Measurements from ENCODE around the gene RCBTB2.

RCBTB2 gene

GRCh38 chr13:48542581-48543341 is 9.9 kb upstream of the RCBTB2 start:
- peak overlapping the region; percentile 14 to 47 for H3K9ac ChIP-seq (ENCODE audit: low read length in 2 of 2)
- H3K36me3 ChIP-seq (ENCODE audit: control insufficient read depth in 2 of 2, insufficient read depth in 2 of 2, low read length in 2 of 2): no peaks in the 10 kb centered on the region
- H3K27ac ChIP-seq (ENCODE audit: low read length): peak overlapping the region; percentile 61
- peak overlapping the region; percentile 17 to 44 for H3K4me3 ChIP-seq (ENCODE audit: low read length in 2 of 2)
- peaks cover 13% of the 10 kb centered on the region for H3K4me1 ChIP-seq (ENCODE audit: control insufficient read depth, insufficient read depth, low read length)
- no peaks in the 10 kb centered on the region for H3K27me3 ChIP-seq (ENCODE audit: control insufficient read depth in 1 of 2, insufficient read depth in 2 of 2, low read length in 2 of 2)
- H3K9me3 ChIP-seq (ENCODE audit: control insufficient read depth in 2 of 2, low read length in 2 of 2): no peaks in the 10 kb centered on the region

GRCh38 chr13:48542138-48542537 is 9.3 kb upstream of the RCBTB2 start:
- peak overlapping the region in 1 of 2 donors; percentile 44 for H3K4me3 ChIP-seq (ENCODE audit: low read length in 2 of 2)
- H3K9ac ChIP-seq (ENCODE audit: low read length in 2 of 2): peak overlapping the region in 1 of 2 donors; percentile 47
- peak overlapping the region; percentile 61 for H3K27ac ChIP-seq (ENCODE audit: low read length)

GRCh38 chr13:48539550-48539949 is 6.7 kb upstream of the RCBTB2 start:
- Histone ChIP-seq H3K27ac (ENCODE audit: low read length) (no peak overlapping the region), H3K4me3 (ENCODE audit: low read length in 2 of 2) (no peak overlapping the region), H3K9ac (ENCODE audit: low read length in 2 of 2) (no peak overlapping the region), H3K27me3 (ENCODE audit: control insufficient read depth in 1 of 2, insufficient read depth in 2 of 2, low read length in 2 of 2) (no peaks in the 10 kb centered on the region), H3K9me3 (ENCODE audit: control insufficient read depth in 2 of 2, low read length in 2 of 2) (no peaks in the 10 kb centered on the region), H3K4me1 (ENCODE audit: control insufficient read depth, insufficient read depth, low read length) (peaks cover 13% of the 10 kb centered on the region), H3K36me3 (ENCODE audit: control insufficient read depth in 2 of 2, insufficient read depth in 2 of 2, low read length in 2 of 2) (no peaks in the 10 kb centered on the region)

More at GRCh38 chr13:48542138-48542537, 9.3 kb upstream of the RCBTB2 start:
- no peaks in the 10 kb centered on the region for H3K27me3 ChIP-seq (ENCODE audit: control insufficient read depth in 1 of 2, insufficient read depth in 2 of 2, low read length in 2 of 2)
- no peaks in the 10 kb centered on the region for H3K36me3 ChIP-seq (ENCODE audit: control insufficient read depth in 2 of 2, insufficient read depth in 2 of 2, low read length in 2 of 2)
- peaks cover 13% of the 10 kb centered on the region for H3K4me1 ChIP-seq (ENCODE audit: control insufficient read depth, insufficient read depth, low read length)
- no peaks in the 10 kb centered on the region for H3K9me3 ChIP-seq (ENCODE audit: control insufficient read depth in 2 of 2, low read length in 2 of 2)

GRCh38 chr13:48536621-48537250 is 3.9 kb upstream of the RCBTB2 start:
- no peaks in the 10 kb centered on the region for H3K27me3 ChIP-seq (ENCODE audit: control insufficient read depth in 1 of 2, insufficient read depth in 2 of 2, low read length in 2 of 2)
- H3K4me3 ChIP-seq (ENCODE audit: low read length in 2 of 2): no peak overlapping the region
- no peaks in the 10 kb centered on the region for H3K9me3 ChIP-seq (ENCODE audit: control insufficient read depth in 2 of 2, low read length in 2 of 2)
- no peak overlapping the region for H3K9ac ChIP-seq (ENCODE audit: low read length in 2 of 2)
- H3K27ac ChIP-seq (ENCODE audit: low read length): no peak overlapping the region
- H3K4me1 ChIP-seq (ENCODE audit: control insufficient read depth, insufficient read depth, low read length): peaks cover 9% of the 10 kb centered on the region
- H3K36me3 ChIP-seq (ENCODE audit: control insufficient read depth in 2 of 2, insufficient read depth in 2 of 2, low read length in 2 of 2): no peaks in the 10 kb centered on the region

GRCh38 chr13:48535766-48536165 is 2.9 kb upstream of the RCBTB2 start:
- no peak overlapping the region for H3K27ac ChIP-seq (ENCODE audit: low read length)
- peaks cover 14% of the 10 kb centered on the region for H3K4me1 ChIP-seq (ENCODE audit: control insufficient read depth, insufficient read depth, low read length)
- no peaks in the 10 kb centered on the region for H3K27me3 ChIP-seq (ENCODE audit: control insufficient read depth in 1 of 2, insufficient read depth in 2 of 2, low read length in 2 of 2)
- no peak overlapping the region for H3K4me3 ChIP-seq (ENCODE audit: low read length in 2 of 2)
- no peak overlapping the region for H3K9ac ChIP-seq (ENCODE audit: low read length in 2 of 2)
- no peaks in the 10 kb centered on the region for H3K36me3 ChIP-seq (ENCODE audit: control insufficient read depth in 2 of 2, insufficient read depth in 2 of 2, low read length in 2 of 2)
- no peaks in the 10 kb centered on the region for H3K9me3 ChIP-seq (ENCODE audit: control insufficient read depth in 2 of 2, low read length in 2 of 2)

GRCh38 chr13:48534911-48535501 is 2.1 kb upstream of the RCBTB2 start:
- H3K9me3 ChIP-seq (ENCODE audit: control insufficient read depth in 2 of 2, low read length in 2 of 2): no peaks in the 10 kb centered on the region
- H3K9ac ChIP-seq (ENCODE audit: low read length in 2 of 2): no peak overlapping the region
- H3K27me3 ChIP-seq (ENCODE audit: control insufficient read depth in 1 of 2, insufficient read depth in 2 of 2, low read length in 2 of 2): no peaks in the 10 kb centered on the region
- H3K4me3 ChIP-seq (ENCODE audit: low read length in 2 of 2): no peak overlapping the region
- H3K36me3 ChIP-seq (ENCODE audit: control insufficient read depth in 2 of 2, insufficient read depth in 2 of 2, low read length in 2 of 2): no peaks in the 10 kb centered on the region
- no peak overlapping the region for H3K27ac ChIP-seq (ENCODE audit: low read length)
- H3K4me1 ChIP-seq (ENCODE audit: control insufficient read depth, insufficient read depth, low read length): peaks cover 14% of the 10 kb centered on the region

GRCh38 chr13:48533961-48534600 is 1.2 kb upstream of the RCBTB2 start:
- H3K4me3 ChIP-seq (ENCODE audit: low read length in 2 of 2): peak overlapping the region in 1 of 2 donors; percentile 91
- H3K4me1 ChIP-seq (ENCODE audit: control insufficient read depth, insufficient read depth, low read length): peaks cover 14% of the 10 kb centered on the region
- H3K9me3 ChIP-seq (ENCODE audit: control insufficient read depth in 2 of 2, low read length in 2 of 2): no peaks in the 10 kb centered on the region
- H3K27me3 ChIP-seq (ENCODE audit: control insufficient read depth in 1 of 2, insufficient read depth in 2 of 2, low read length in 2 of 2): no peaks in the 10 kb centered on the region
- H3K36me3 ChIP-seq (ENCODE audit: control insufficient read depth in 2 of 2, insufficient read depth in 2 of 2, low read length in 2 of 2): no peaks in the 10 kb centered on the region
- peak overlapping the region in 1 of 2 donors; percentile 98 for H3K9ac ChIP-seq (ENCODE audit: low read length in 2 of 2)
- no peak overlapping the region for H3K27ac ChIP-seq (ENCODE audit: low read length)

GRCh38 chr13:48532256-48532505 is 699 bp downstream of the RCBTB2 start:
- H3K4me1 ChIP-seq (ENCODE audit: control insufficient read depth, insufficient read depth, low read length): peaks cover 14% of the 10 kb centered on the region

GRCh38 chr13:48531416-48532255 is 1.2 kb downstream of the RCBTB2 start:
- peaks cover 14% of the 10 kb centered on the region for H3K4me1 ChIP-seq (ENCODE audit: control insufficient read depth, insufficient read depth, low read length)
- H3K27ac ChIP-seq (ENCODE audit: low read length): peak overlapping the region; percentile 96
- H3K9ac ChIP-seq (ENCODE audit: low read length in 2 of 2): peak overlapping the region; percentile 97 to 98
- H3K36me3 ChIP-seq (ENCODE audit: control insufficient read depth in 2 of 2, insufficient read depth in 2 of 2, low read length in 2 of 2): no peaks in the 10 kb centered on the region
- no peaks in the 10 kb centered on the region for H3K9me3 ChIP-seq (ENCODE audit: control insufficient read depth in 2 of 2, low read length in 2 of 2)
- H3K27me3 ChIP-seq (ENCODE audit: control insufficient read depth in 1 of 2, insufficient read depth in 2 of 2, low read length in 2 of 2): no peaks in the 10 kb centered on the region
- peak overlapping the region; percentile 91 to 95 for H3K4me3 ChIP-seq (ENCODE audit: low read length in 2 of 2)

More at GRCh38 chr13:48532256-48532505, 699 bp downstream of the RCBTB2 start:
- Histone ChIP-seq H3K4me3 (ENCODE audit: low read length in 2 of 2) (peak overlapping the region; percentile 91 to 95), H3K27me3 (ENCODE audit: control insufficient read depth in 1 of 2, insufficient read depth in 2 of 2, low read length in 2 of 2) (no peaks in the 10 kb centered on the region), H3K36me3 (ENCODE audit: control insufficient read depth in 2 of 2, insufficient read depth in 2 of 2, low read length in 2 of 2) (no peaks in the 10 kb centered on the region), H3K27ac (ENCODE audit: low read length) (peak overlapping the region; percentile 96), H3K9ac (ENCODE audit: low read length in 2 of 2) (peak overlapping the region; percentile 97 to 98), H3K9me3 (ENCODE audit: control insufficient read depth in 2 of 2, low read length in 2 of 2) (no peaks in the 10 kb centered on the region)

- no peak overlapping the region for H3K4me3 ChIP-seq (ENCODE audit: low read length in 2 of 2)
- no peaks in the 10 kb centered on the region for H3K27me3 ChIP-seq (ENCODE audit: control insufficient read depth in 1 of 2, insufficient read depth in 2 of 2, low read length in 2 of 2)
- no peaks in the 10 kb centered on the region for H3K9me3 ChIP-seq (ENCODE audit: control insufficient read depth in 2 of 2, low read length in 2 of 2)
- H3K27ac ChIP-seq (ENCODE audit: low read length): no peak overlapping the region
- peaks cover 14% of the 10 kb centered on the region for H3K4me1 ChIP-seq (ENCODE audit: control insufficient read depth, insufficient read depth, low read length)
- no peak overlapping the region for H3K9ac ChIP-seq (ENCODE audit: low read length in 2 of 2)
- H3K36me3 ChIP-seq (ENCODE audit: control insufficient read depth in 2 of 2, insufficient read depth in 2 of 2, low read length in 2 of 2): no peaks in the 10 kb centered on the region
These were observed 2.0 kb downstream of the RCBTB2 start for GRCh38 chr13:48530833-48531232.
